ENCODE data around the gene MKRN1.
"Not testable (repeated sequence)": the region's sequence is repeated elsewhere in the genome, so short reads cannot be mapped to it uniquely, and the experiment has no call there.

MKRN1 gene

DNA sequence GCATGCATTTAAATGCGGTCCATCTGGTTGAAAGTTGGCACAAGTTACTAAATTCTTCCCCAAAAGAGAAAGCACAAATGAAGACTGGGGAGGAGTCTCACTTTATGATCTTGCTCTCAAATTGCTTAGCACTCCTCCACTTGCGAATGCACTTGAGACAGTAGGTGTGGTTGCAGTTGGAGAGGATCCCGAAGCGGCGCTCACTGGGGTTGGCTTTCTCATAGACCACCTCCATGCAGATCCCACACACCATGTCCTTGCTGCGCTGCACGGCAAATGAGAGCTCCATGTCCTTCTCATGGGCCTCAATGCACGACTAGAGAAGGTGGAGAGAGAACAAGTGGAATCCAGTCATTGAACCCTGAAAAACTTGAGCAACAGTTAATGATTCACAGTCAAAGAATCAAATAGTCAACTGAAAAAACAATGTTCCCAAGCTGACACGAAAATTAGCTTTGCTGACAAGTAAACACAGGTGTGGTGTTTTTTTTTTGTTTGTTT is 22.7 kb downstream of the MKRN1 start:
- TF ChIP-seq, protein P1, sequence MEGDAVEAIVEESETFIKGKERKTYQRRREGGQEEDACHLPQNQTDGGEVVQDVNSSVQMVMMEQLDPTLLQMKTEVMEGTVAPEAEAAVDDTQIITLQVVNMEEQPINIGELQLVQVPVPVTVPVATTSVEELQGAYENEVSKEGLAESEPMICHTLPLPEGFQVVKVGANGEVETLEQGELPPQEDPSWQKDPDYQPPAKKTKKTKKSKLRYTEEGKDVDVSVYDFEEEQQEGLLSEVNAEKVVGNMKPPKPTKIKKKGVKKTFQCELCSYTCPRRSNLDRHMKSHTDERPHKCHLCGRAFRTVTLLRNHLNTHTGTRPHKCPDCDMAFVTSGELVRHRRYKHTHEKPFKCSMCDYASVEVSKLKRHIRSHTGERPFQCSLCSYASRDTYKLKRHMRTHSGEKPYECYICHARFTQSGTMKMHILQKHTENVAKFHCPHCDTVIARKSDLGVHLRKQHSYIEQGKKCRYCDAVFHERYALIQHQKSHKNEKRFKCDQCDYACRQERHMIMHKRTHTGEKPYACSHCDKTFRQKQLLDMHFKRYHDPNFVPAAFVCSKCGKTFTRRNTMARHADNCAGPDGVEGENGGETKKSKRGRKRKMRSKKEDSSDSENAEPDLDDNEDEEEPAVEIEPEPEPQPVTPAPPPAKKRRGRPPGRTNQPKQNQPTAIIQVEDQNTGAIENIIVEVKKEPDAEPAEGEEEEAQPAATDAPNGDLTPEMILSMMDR (IDR thresholded peaks at IDR 0.05; ENCODE audit: insufficient read depth, low read length, missing control alignments) = no peak
- H3K4me3 ChIP-seq (ENCODE audit: low read depth, low read length) = no peak overlapping the region
- POLR2A ChIA-PET = interaction anchor here (0.9 kb wide), 1 partner anchor 240 kb away, joined by 3 read pairs; no protein-coding TSS in a partner anchor
- CTCF ChIA-PET = interaction anchor here (1.7 kb wide), 1 partner anchor 196 kb away, joined by 4 read pairs; no protein-coding TSS in a partner anchor
- no peak for DNase-seq (ENCODE audit: low read depth, low spot score)

DNA sequence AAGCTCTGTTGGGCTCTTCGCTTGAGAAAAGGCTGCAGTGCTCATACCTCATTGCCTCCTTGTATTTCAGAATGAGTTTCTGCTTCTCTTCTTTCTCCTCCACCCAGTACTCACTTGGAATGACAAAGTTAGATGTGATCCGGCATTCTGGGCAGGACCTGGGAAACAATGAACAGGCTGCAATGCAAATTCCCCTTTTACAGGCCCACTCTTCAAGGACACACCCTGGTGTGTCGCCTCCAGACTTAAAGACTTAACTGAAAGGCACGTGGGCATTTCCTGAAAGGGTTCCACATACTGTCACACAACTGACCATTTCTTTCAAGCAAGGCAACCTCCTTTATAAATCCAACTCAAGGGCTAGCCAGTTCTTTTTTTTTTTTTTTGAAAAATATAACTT is 23.6 kb downstream of the MKRN1 start:
- TF ChIP-seq, protein P1 (IDR thresholded peaks at IDR 0.05; ENCODE audit: insufficient read depth, low read length, missing control alignments) = no peak
- CTCF ChIA-PET = interaction anchor here (1.3 to 1.7 kb wide), 2 partner anchors 9 to 197 kb away, joined by 3 to 4 read pairs; no protein-coding TSS in a partner anchor
- POLR2A ChIA-PET = interaction anchor here (0.9 kb wide), 1 partner anchor 240 kb away, joined by 3 read pairs; no protein-coding TSS in a partner anchor
- H3K4me3 ChIP-seq (ENCODE audit: low read depth, low read length) = no peak overlapping the region
- DNase-seq (ENCODE audit: low read depth, low spot score) = no peak

DNA sequence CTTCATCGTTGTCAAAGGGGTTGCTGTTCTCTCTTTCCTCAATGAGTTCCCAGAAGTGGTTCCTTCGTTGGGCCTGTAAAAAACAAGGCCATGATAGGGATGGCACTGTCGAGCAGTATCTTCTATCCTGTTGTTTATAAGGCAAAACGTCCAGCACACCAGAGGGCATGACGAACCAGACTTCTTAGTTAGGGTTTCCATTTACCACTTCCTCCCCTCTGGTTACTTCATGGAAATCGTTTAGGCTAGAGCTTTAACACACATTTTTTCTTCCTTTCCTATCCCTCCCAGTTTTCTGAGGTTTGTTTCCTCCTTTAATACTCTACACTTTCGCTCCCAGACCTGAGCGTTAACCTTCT is 24.7 kb downstream of the MKRN1 start:
- ChIA-PET POLR2A (no interaction called here), CTCF (interaction anchor here (1.3 kb wide), 1 partner anchor 10 kb away, joined by 3 read pairs; no protein-coding TSS in a partner anchor)
- H3K4me3 ChIP-seq (ENCODE audit: low read depth, low read length) = no peak overlapping the region
- TF ChIP-seq, protein P1 (IDR thresholded peaks at IDR 0.05; ENCODE audit: insufficient read depth, low read length, missing control alignments) = no peak
- no peak for DNase-seq (ENCODE audit: low read depth, low spot score)

DNA sequence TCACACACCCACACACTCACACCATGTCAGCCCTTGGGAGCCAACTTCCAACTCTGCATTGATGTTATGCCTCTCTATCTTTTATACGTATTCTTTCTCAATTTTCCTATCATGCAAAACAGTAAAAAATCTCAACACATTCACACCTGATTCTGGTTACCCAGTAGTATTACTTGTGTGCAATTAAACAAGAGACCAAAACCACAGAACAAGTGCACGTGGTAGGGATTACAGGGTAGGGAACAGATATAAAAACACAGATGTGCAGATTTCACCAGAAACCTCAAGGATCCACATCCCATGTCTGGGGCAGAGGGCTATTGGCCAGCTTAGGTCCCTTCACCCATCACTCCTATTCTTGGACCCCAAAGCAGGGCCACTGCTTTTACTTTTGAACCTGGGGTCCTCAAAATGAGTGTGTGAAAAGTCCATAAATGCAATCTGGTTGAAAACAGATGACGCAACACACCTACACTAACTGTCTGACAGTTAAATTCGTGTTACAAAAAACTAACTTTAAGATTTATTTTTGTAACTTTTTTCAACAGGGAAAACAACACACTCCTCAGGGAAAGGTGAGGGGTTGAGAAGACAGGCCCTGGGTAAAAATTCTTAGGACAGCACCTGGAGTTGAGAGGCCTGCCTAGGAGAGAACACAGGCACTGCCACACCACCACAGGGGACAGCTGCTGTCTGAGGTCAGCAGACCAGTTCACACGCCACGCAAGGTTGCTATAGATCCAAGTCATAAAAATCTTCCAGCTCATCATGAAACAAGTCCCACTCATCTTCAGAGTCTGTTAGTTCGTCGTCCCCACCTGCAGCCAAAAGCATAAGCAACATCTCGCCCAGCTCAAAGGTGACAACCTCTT is 25.3 kb downstream of the MKRN1 start:
- POLR2A ChIA-PET, CTCF ChIA-PET: not testable (repeated sequence)

DNA sequence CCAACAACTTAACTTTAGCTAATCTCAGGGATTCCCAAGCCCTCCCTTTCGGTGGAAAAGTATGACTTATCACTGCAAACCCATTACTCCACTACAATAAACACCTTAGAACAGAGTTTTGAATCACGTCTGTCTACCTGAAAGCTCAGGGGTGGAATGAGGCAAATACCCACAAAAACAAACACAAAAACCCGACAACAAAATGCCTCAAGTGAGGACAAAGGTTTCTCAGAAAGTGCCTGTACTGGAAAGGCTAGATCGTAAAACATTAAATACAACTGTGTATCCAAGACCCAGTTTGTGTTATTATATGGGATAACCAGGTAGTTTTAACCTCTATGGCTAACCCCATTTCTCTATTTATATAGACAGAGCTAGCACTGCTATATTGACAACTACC is 26.0 kb downstream of the MKRN1 start:
- POLR2A ChIA-PET = no interaction called here
- CTCF ChIA-PET = interaction anchor here (1.7 kb wide), 1 partner anchor 9 kb away, joined by 4 read pairs; no protein-coding TSS in a partner anchor

More for the DNA sequence above, 25.3 kb downstream of the MKRN1 start:
- not testable (repeated sequence) for DNase-seq (ENCODE audit: low read depth, low spot score); H3K4me3 ChIP-seq (ENCODE audit: low read depth, low read length)

DNA sequence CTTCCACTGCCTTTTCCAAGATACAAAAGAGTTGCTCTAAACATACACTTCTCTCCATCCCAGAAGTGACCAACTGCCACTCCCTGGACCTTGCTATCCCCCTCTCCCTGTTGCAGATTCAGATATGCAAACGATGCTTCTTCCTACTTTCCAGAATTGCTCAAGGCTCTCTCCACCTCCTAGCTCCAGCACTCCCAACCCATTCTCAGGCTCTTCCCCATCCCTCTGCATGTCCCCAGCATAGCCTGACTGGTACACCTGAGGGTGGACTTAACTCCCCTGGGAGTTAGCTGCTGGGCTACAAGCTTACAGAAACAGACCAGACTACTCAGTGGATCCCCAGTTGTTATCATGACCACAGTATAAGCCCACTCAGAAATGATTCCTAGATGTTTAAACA is 27.6 kb downstream of the MKRN1 start:
- ChIA-PET CTCF (interaction anchor here (1.7 kb wide), 1 partner anchor 8 kb away, joined by 4 read pairs; no protein-coding TSS in a partner anchor), POLR2A (no interaction called here)
- H3K4me3 ChIP-seq (ENCODE audit: low read depth, low read length) = no peak overlapping the region
- DNase-seq (ENCODE audit: low read depth, low spot score) = no peak
- TF ChIP-seq, protein P1 (IDR thresholded peaks at IDR 0.05; ENCODE audit: insufficient read depth, low read length, missing control alignments) = no peak

More for the DNA sequence above, 26.0 kb downstream of the MKRN1 start:
- TF ChIP-seq, protein P1 (IDR thresholded peaks at IDR 0.05; ENCODE audit: insufficient read depth, low read length, missing control alignments) = no peak
- DNase-seq (ENCODE audit: low read depth, low spot score) = no peak
- H3K4me3 ChIP-seq (ENCODE audit: low read depth, low read length) = no peak overlapping the region
